Measurements from ENCODE around the gene WT1.

- TF ChIP-seq ZNF219 (CRISPR knock-in tag; IDR thresholded peaks at IDR 0.05; ENCODE audit: borderline replicate concordance) = no peak
- TF ChIP-seq CTCF (IDR thresholded peaks at IDR 0.05) = no peak
- TF ChIP-seq MYBL2 (CRISPR knock-in tag; IDR thresholded peaks at IDR 0.05) = no peak
- TF ChIP-seq ZNF396 (CRISPR knock-in tag; IDR thresholded peaks at IDR 0.05; ENCODE audit: borderline replicate concordance) = no peak
- no peak for TF ChIP-seq FOXJ3 (CRISPR knock-in tag; IDR thresholded peaks at IDR 0.05; ENCODE audit: borderline replicate concordance)
- no peak for TF ChIP-seq JUN (CRISPR knock-in tag; IDR thresholded peaks at IDR 0.05)
Measured at GRCh38 chr11:32456864-32457263, 21.5 kb upstream of the WT1 start.
